Brain pericyte (primary cell): ENCODE data around the gene GADD45B.
"Not testable (repeated sequence)": the region's sequence is repeated elsewhere in the genome, so short reads cannot be mapped to it uniquely, and the experiment has no call there.

ENCODE experiments used
- DNase-seq: peaks from one replicate; pipeline ENCODE4 v3.0.0-alpha.2; 2012; ENCODE audit warnings: low read depth, low spot score

Gene GADD45B

DNA sequence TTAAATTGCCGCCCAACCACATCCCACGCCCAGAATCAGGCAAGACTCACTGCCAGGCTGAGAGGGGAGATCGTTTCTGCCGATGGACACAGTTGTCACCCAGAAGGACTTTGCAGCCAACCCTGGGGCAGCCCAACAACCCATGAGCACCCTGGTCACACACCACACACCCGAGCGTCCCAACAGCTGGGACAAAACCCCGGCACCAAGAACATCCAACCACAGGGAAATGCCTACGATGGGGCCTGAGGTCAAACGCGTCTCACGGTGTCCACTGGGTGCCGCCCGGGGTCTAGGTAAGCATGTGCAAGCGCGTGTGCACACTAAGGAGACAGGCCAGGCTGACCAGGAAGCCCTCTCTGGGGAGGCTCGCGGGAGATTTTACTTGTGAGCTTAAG is 32.1 kb upstream of the GADD45B start:
- DNase-seq, result no peak

DNA sequence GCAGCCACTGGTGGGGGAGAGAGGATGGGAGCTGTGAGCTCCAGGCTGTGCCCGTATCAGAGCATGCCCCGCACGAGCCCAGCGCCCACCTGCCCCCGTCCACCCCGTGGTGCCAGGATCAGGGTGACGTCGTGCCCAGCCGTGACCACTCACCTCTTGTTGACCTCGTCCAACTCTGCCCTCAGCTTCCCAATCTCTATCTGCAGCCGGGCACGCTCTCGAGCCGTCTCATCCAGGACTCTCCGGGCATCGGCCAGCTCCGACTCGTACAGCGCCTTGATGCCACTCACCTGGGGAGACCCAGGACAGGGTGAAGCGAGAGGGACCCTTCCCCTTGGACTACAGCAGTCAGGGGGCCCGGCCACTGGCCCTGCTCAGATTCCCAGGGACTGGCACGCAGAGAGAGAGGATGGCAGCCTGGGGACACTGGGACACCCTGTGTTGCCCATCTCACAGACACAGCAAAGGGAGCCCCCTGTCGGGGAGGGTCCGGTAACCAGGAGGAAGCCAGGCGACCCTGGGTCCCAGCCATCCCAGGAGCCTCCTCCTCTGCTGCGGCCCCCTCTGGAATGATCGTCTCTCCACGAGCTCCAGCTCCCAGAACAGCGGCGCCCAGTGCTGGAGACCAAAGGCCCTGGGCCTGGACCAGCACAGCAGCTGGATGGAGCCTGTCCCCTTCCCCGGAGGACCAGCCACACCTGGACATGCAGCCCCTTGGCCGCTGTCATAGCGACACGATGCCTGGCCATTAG is 31.5 kb upstream of the GADD45B start:
- DNase-seq, result no peak

DNA sequence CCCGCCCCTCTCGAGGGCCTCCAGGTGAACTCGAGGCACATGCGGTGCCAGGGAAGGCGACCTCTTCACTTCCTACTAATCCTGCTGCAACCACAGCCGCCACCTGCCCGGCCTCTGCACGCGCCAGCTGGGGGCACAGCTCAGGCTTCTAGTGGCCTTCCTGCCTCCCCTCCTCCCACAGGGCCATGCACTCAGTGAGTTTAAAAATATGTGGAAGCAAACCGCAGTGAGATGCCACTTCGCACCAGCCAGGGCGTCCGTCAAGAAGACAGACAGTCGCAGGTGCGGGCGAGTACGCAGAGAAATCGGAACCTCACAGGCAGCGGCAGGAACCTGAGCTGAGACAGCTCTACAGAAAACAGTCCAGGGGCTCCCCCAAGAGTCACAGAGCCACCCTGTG is 29.5 kb upstream of the GADD45B start:
- DNase-seq, result no peak

DNA sequence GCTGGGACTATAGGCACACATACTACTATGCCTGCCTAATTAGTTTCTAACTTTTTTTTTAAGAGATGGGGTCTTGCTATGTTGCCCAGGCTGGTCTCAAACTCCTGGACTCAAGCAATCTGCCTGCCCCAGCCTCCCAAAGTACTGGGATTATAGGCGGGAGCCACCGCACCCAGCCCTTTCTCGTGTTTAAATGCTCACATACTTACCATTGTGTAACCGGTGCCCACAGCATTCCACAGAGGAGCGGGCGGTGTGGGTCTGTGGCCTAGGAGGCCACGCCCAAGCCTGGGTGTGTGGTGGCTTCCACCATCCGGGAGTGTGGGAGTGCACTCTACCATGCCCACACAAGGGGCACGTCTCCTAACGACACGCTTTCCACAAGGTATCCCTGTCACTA is 26.9 kb upstream of the GADD45B start:
- DNase-seq, result no peak

DNA sequence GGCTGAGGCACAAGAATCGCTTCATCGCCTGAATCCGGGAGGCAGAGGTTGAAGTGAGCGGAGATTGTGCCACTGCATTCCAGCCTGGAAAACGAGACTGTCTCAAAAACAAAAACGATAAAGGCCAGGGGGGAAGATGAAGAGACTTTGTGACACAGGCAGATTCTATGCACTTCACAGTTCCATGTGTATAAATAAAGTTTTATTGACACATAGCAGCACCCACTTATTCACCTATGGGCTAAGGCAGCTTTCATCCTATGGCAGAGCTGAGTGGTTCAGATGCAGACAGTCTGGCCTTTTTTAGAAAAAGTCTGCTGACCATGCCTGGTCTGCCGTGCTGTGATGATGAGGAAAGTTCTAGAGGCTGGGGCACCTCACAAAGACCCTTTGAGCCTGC is 24.8 kb upstream of the GADD45B start:
- no peak for DNase-seq

DNA sequence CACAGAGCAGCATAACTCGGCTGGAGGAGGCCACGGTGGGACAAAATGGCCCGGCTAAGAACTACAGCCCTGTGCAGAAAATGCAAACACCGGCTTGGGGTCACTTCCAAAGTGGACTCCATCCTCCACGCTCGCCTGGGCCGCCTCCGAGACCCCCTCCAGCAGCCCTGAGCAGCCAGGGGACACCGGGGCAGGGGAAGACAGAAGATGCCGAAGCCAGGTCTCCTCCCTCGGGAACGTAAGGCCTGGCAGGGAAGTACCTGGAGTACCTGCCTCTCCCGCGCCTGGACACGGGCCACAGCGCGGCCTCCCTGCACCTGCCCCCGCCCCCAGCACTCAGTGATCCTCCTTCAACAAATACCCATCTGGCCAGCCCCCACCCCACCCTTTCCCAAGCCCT is 24.2 kb upstream of the GADD45B start:
- DNase-seq, result no peak

DNA sequence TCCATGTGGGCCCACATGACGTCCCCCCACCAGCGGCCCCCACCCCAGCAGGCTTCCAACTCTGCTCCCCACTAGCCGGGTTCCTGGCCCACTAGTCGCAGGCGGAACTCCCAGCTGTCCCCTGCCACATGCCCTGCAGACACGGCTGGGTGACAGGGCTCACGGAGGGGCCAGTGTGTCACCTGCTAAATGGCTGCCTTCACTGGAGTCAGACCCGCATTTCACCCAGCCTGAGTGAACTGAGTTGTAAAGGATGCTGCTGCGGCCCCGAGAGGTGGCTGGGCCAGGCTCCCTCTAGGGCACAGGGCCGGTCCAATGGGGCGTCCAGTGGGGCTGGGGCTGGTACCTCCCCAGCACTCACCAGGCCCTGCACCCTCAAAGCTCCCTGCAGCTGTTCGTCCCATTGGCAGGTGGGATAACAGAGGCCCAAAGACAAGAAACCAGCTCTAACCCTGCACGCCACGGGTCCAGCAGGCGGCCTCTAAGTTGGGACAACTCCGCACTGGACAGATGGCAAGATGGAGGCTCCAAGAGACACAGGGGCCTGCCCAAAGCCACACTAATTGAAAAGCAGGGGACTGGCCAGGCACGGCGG is 22.4 kb upstream of the GADD45B start:
- no peak for DNase-seq

DNA sequence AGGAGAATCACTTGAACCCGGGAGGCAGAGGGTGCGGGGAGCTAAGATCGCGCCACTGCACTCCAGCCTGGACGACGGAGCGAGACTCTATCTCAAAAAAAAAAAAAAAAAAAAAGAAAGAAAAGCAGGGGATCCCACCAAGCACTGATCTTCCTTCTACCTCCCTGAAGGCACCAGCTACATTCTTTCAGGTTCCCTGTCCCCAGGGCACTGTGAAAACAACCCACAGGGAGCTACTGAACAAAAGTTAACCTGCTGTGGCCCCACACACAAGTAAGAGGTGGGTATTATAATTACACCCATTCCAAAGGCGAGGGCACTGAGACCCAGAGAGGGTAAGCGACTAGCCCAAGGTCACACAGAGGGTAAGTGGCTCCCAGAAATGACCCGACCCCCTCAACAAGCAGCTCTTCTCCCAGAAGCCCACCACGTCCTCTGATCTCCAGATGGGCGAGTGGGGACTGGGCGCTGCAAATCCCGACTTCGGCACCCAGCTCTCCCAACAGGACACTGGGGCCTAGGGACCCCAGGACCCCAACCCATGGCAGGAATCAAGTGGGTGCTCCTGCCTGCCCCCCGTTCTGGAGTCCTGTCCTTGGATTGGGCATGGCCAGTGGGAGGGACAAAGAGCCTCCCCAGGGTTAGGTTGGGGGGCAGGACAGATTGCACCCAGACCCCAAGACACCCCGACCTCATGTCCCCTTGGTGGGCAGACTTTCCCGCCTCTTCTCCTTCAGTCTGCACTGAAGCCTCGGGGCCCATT is 21.5 kb upstream of the GADD45B start:
- DNase-seq, result no peak

DNA sequence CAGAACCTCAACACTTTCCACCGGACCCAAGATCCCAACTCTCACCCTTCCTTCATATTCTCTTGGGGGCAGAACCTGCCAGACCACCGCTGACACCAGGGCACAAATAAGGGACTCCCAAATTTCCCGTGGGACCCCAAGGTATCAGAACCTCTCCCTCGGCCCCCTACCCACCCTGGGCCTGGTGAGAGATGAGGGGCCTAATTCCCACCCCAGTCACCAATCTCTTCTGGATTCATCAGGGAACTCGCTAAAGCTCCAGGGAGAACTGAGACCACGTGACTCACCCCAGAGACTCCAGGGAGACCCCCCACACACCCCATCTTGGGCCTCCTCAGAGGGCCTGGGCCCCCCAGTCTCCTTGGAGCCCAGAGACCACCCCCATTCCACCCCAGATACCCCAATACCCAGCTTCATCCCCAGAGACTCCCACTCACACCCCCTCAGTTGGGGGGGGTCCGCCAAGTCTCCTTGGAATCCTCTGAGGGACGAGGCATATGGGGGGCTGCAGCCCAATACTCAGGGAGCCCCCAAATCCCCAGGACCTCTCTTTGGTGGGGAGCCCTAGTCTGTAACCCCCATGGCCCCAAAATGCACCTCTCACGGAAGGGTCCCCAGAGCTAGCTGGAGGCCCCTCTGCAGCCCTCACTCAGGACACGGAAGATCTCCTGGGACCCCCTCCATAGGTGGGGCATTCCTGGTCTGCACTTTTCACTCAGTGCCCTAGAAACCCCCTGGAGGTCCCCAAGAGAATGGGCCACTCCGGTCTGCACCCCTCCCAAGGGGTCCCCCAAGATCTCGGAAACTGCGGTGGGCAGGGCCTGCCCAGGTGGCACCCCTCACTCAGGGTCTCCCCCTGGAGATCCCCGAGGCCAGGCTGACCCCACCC is 20.7 kb upstream of the GADD45B start:
- no peak for DNase-seq

DNA sequence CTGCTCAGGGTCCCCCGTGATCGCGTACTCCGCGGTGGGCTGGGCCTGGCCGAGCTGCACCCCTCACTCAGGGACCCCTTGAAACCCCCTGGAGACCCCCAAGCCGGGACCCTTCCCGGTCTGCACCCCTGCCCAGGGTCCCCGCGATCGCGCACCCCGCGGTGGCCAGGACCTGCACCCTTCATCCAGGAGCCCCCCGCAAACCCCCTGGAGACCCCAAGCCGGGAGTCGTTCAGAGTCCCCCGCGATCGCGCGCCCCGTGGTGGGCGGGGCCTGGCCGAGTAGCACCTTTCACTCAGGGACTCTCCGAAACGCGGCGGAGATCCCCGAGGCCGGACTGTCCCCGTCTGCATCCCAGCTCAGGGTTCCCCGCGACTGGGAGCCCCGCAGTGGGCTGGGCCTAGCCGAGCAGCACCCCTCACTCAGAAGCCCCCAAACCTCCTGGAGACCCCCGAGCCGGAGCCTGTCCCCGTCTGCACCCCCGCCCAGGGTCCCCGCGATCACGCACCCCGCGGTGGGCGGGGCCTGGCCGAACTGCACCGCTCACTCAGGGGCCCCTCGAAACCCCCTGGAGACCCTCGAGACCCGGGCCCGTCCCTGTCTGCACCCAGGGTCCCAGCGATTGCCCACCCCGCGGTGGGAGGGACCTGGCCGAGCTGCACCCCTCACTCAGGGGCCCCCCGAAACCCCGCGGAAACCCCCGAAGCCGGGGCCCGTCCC is 19.9 kb upstream of the GADD45B start:
- DNase-seq, result no peak

DNA sequence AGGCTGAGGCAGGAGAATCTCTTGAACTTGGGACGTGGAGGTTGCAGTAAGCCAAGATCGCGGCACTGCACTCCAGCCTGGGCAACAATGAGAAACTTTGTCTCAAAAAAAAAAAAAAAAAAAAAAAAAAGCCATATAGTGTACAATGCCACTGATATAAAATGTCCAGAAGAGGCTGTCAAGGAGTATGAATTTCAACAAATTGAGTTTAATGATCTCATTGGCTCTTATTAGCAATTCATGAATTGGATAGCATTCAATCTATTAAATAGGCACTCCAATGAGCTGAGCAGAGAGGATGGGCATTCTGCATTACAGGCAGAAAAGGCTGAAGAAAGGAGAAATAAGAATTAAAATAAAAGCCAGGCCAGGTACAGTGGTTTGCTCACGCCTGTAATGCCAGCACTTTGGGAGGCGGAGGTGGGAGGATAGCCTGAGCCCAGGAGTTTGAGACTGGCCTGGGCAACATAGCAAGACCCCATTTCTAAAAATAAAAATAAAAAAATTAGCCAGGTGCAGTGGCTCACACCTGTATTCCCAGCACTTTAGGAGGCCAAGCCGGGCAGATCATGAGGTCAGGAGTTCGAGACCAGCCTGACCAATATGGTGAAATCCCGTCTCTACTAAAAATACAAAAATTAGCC is 18.4 kb upstream of the GADD45B start:
- no peak for DNase-seq

DNA sequence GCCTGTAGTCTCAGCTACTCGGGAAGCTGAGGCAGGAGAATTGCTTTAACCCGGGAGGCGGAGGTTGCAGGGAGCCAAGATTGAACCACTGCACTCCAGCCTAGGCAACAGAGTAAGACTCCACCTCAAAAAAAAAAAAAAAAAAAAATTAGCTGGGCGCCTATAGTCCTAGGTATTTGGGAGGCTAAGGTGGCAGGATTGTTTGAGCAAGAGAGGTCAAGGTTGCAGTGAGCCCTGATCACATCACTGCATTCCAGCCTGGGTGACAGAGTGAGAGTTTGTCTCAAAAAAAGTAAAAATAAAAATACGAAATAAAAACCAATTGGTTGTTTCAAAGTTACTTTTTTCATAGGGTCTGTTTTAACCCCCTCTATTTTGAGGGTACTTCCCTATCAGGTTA is 17.9 kb upstream of the GADD45B start:
- DNase-seq, result no peak

DNA sequence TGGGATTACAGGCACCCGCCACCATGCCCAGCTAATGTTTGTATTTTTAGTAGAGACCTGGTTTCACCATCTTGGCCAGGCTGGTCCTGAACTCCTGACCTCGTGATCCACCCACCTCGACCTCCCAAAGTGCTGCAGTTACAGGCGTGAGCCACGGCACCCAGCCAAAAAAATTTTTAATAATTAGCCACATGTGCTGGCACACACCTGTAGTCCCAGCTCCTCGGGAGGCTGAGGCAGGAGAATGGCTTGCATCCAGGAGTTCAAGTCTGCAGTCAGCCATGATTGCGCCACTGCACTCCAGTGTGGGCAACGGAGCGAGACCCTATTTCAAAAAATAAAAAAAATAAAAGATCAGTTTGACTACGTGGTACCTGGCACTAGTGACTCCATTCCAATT is 17.2 kb upstream of the GADD45B start:
- DNase-seq, result not testable (repeated sequence)

DNA sequence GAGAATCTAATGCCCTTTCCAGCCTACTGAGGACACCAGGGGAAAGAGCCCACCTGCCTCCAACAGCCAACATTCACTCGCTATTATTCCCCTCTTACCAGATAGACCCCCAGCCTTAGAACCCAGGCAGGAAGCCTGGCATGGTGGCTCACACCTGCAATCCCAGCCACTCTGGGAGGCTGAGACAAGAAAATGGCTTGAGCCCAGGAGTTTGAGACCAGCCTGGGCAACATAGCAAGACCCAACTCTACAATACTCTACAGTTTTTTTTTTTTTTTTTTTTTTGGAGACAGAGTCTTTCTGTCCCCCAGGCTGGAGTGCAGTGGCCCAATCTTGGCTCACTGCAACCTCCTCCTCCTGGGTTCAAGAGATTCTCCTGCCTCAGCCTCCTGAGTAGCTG is 15.7 kb upstream of the GADD45B start:
- DNase-seq, result no peak

DNA sequence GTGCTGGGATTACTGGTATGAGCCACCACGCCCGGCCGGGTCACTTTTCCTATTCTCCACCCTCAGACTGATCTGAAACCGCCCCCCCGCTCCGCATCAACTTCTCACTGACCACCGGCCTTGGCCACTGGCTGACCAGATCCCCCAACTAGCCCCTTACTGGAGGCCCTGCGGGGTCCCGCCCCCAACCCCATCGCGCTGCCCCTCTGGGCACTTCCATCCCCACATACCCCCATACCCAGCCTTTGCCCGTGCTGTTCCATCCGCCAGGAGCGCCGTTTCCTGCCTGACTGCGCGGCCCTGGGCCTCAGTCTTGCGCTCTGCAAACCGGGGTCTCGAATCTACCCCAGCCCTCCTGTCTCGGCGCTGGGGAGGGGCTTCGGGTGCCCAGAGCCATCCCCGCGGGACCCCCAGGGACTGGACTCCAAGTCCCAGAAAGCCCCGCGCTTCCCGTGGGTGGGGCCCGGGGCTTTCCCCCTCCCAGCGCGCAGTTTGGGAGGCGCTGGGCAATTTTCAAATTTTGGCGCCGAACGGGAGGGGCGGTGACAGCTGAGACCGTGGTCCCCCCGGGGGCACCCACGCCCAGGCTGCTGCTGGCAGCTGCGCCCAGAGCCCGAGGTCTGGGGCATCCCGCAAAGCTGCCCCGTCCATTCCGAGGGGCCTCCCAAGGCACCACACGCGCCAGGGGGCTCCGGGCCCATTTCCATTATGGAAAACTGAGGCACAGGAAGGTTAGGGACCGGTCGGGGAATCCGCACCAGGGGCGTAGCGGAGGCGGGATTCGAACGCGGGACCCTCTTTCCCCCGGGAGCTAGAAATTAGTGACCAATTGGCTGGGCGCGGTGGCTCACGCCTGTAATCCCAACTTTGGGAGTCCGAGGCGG is 13.9 kb upstream of the GADD45B start:
- DNase-seq, result no peak

DNA sequence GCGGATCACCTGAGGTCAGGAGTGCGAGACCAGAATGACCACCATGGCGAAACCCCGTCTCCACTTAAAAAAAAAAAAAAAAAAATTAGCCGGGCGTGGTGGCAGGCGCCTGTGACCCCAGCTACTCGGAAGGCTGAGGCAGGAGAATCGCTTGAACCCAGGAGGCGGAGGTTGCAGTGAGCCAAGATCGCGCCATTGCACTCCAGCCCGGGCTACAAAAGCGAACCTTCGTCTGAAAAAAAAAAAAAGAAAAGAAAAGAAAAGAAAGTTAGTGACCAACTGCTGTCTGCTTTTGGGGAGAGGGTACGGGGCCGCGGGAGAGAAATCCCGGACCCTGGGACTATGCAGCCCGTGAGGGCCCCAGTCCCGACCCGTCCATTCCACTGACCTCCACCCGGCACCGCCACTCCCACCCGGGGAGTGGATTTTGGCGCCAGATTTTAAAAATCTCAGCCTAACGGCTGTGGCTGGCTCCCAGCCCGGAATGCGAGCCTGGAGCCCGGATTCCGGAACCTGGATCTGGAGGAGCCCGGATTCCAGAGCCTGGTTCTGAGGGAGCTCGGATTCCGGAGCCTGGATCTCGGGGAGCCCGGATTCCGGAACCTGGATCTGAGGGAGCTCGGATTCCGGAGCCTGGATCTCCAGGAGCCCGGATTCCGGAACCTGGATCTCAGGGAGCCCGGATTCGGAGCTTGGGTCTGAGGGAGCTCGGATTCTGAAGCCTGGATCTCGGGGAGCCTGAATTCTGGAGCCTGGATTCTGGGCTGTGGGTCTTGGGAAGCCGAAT is 13.1 kb upstream of the GADD45B start:
- peak; percentile 75 for DNase-seq

DNA sequence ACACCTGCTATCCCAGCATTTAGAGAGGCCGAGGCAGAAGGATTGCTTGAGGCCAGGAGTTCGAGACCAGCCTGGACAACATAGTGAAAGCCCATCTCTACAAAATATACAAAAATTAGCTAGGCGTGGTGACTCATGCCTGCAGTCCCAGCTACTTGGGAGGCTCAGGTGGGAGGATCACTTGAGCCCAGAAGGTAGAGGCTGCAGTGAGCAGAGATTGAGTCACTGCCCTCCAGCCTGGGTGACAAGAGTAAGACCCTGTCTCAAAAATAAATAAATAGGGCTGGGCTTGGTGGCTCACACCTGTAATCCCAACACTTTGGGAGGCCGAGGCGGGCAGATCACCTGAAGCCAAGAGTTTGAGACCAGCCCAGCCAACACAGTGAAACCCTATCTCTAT is 12.2 kb upstream of the GADD45B start:
- not testable (repeated sequence) for DNase-seq

DNA sequence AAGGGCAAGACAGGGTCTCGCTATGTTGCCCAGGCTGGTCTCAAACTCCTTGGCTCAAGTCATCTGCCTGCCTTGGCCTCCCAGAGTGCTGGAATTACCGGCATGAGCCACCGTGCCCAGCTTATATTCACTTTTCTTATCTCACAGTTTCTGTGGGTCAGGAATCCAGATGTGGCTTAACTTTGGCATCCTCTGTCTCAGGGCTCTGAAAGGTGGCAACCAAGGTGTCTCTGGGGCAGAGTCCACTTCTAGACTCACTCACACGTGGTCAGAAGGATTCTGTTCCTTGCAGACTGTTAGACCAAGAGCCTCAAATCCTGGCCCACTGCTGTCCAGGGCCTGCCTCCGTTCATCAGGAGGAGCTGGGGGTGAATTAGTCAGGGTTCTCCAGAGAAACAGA is 11.5 kb upstream of the GADD45B start:
- no peak for DNase-seq

DNA sequence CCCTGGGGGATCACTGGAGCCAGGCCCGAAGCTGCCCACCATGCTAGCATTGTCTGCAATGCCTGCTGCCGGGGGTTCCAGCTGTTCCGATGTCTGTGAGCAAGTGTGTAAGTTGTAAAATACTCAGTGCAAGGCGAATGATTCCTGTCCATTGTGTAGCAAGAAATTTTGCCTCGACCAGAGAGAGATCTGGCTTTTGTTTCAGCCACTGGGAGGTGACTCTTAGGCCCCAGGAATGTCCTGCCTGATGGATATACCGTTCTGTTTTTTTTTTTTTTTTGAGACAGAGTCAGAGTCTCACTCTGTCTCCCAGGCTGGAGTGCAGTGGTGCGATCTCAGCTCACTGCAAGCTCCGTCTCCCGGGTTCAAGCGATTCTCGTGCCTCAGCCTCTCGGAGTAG is 7.3 kb upstream of the GADD45B start:
- DNase-seq, result no peak
